GM19025 (cell line): ENCODE results near the gene OSBPL9.
"Not testable (repeated sequence)": the region's sequence is repeated elsewhere in the genome, so short reads cannot be mapped to it uniquely, and the experiment has no call there.

Experiments used
- ATAC-seq: cut with Tn5 transposase; IDR thresholded peaks from one replicate; pipeline ENCODE4 v1.9.1; 2021; ENCODE audit warnings: mild to moderate bottlenecking, low read depth, moderate library complexity; ENCODE audit not compliant: unreplicated experiment

OSBPL9 gene

DNA sequence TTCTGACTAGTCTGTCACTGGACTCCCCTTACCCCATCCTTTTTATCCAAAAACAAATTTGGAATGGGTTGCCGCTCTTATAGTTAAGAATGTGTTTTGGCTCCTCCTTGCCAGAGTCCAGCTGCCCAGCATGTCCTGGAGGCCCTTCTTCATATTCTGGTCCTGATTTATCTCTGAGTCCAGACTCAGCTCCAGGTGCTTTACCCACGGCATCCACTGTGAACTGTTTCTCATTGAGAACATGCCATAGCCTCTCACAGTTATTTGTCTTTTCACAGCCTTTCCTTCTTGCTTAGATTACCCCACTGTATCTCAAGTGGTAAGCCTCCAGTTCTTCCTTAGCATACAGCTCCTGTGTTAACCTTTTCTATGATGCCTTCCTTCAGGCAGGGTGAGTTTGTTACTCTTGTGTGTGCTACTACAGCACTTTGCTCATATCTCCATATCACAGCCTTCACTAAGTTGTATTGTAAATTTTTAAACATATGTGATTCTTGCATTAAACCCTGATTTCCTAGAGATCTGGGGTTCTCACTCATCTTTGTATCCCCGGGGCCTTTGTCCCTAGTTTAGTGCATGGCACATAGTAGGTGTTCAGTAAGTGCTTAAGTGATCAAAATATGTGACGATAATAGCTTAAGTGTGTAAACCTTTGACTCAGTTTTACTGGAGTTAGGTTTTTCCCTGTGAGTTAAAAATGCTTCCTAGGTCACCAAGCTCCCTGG is 116.0 kb downstream of the OSBPL9 start:
- no peak for ATAC-seq

- ATAC-seq, result not testable (repeated sequence)
Measured at GRCh38 chr1:51733426-51733774, 116.5 kb downstream of the OSBPL9 start.

DNA sequence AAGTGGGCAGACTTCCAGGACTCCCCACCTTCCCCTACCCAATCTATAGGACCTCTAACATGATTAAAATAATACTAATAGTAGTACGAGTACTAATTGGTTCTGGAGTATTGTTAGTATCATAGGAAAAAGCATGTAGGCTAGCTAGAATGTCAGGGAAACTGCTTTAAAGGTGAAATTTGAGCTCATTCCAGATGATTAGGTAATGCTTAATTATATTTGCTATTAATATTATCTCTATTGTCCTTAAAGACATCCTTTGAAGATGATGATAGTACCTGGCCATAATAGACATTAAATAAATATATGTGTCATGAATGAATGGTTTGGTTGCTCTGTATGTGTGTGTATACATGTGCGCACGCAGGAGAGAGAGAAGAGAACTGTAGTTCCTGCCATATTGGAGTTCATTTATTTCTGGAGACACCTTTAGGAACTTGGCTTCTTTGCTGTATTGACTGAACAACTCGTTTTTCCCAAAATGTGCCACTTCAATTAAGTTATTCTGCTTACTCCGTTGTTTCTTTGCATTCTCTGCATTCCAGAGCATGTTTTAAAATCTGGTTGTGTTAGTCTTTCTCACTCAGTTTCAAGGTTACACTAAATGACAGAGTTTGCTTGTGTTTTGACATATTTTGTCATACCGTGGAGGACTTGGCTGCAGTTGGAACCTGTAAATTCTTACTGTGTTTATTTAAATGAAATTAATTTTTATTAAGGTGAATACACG is 117.1 kb downstream of the OSBPL9 start:
- ATAC-seq, result no peak

GRCh38 chr1:51734896-51735745 is 118.2 kb downstream of the OSBPL9 start:
- ATAC-seq, result no peak

GRCh38 chr1:51735746-51736254 is 118.9 kb downstream of the OSBPL9 start:
- no peak for ATAC-seq

- no peak for ATAC-seq
Measured at GRCh38 chr1:51736702-51737101, 119.8 kb downstream of the OSBPL9 start.

DNA sequence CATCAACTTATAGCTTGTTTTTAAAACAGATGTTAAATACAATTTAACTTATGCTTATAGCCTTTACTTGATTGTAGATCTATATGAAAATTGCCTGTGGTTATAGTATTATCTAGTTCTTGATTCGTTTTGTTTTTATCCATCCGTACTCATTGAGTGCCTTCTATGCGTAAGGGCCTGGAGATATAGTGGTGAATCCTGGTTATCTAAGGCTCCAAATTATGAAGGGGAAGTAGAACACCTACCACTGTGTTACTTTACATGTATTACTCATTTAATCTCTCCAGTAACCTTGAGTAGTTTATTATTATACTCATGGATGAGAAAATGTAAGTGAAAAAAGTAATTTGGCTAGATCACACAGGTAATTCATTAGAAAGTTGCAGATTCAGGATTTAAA is 121.8 kb downstream of the OSBPL9 start:
- no peak for ATAC-seq

GRCh38 chr1:51740652-51741051 is 123.8 kb downstream of the OSBPL9 start:
- ATAC-seq, result no peak

- no peak for ATAC-seq
Measured at GRCh38 chr1:51741121-51741681, 124.3 kb downstream of the OSBPL9 start.

- ATAC-seq, result no peak
Measured at GRCh38 chr1:51744506-51745303, 127.8 kb downstream of the OSBPL9 start.

DNA sequence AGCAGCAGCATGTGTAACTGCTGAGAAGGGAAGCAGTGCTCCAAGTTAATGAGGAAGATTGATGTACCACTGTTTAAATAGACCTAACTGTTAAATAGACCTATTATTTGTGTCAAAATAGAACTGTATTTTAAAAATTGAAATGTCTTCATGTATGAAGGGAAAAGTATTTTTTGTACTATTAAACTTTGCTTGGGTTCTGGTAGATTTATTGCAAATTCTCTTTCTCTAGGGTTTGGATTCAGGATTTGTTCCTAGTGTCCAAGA is 128.3 kb downstream of the OSBPL9 start:
- no peak for ATAC-seq

GRCh38 chr1:51749151-51749550 is 132.3 kb downstream of the OSBPL9 start:
- no peak for ATAC-seq

DNA sequence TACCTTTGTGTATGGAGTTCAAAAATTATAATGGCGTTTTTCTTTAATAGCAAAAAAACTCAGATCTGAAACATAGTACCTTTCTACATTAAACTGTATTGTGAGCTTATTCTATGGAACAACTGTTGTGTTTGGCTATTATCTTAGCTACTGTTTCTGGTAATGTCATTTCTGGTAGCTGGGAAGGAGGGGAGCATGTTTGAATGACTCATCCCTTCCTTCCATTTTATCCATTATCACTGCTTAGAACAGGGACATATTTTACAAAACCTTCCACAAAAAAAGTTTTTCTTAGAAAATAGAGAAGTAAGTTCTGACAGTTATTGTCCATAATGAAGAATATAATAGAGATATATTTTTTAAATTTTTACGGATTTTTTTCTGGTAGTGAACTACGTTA is 133.3 kb downstream of the OSBPL9 start:
- no peak for ATAC-seq

DNA sequence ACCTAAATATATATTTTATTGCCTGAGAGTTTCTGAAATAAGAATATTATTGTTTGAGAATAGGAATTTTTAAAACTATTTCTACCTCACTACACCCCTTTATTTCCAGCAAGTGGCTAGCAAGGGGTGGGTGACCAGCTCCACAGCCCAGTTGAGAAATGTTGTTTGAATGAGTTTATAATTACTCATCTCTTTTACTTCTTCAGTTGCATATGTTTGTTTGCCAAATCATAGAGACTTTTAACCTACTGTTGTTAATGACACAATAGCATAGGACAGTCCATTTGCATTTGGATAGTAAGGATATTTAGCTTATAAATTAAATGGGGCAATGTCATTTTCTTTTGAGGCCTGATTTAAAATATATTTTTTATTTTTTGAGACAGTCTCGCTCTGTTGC is 133.8 kb downstream of the OSBPL9 start:
- ATAC-seq, result no peak

GRCh38 chr1:51752073-51752948 is 135.4 kb downstream of the OSBPL9 start:
- no peak for ATAC-seq

- no peak for ATAC-seq
Measured at GRCh38 chr1:51753969-51754368, 137.1 kb downstream of the OSBPL9 start.

GRCh38 chr1:51754666-51755065 is 137.8 kb downstream of the OSBPL9 start:
- ATAC-seq, result no peak

DNA sequence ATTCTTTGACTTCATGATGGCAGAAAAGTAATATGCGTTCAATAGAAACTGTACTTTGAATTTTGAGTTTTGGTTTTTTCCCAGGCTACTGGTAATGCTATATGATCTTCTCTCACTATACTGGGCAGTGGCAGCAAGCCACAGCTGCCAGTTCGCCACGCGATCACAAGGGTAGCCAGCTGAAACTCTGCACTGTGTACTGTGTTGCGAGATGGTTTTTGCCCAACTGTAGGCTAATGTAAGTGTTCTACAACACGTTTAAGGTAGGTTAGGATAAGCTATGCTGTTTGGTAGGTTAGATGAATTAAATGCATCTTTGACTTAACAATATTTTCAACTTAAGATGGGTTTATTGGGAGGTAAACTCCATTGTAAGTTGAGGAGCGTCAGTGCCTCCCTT is 138.5 kb downstream of the OSBPL9 start:
- ATAC-seq, result no peak

- no peak for ATAC-seq
Measured at GRCh38 chr1:51756290-51756689, 139.4 kb downstream of the OSBPL9 start.
